AG09309 (cell line): ENCODE data around the gene THSD4.
"Not testable (repeated sequence)": the region's sequence is repeated elsewhere in the genome, so short reads cannot be mapped to it uniquely, and the experiment has no call there.

Source experiments
- DNase-seq: peaks from one replicate; pipeline ENCODE4 v3.0.0-alpha.2; 2010; ENCODE audit warnings: low read depth
- H3K4me3 ChIP-seq: 2 replicates; pipeline ENCODE4 v1.5.1; 2011; ENCODE audit warnings: mild to moderate bottlenecking, low read depth, low read length, moderate library complexity; ENCODE audit not compliant: control insufficient read depth
- CTCF ChIP-seq: IDR thresholded peaks from 2 replicates; pipeline ENCODE4 v1.5.1; 2011; ENCODE audit warnings: mild to moderate bottlenecking, low read depth, low read length, inconsistent platforms; ENCODE audit not compliant: insufficient read depth, control insufficient read depth; ENCODE audit errors: missing control alignments

THSD4 gene

GRCh38 chr15:71659730-71660067 lies 544.4 kb downstream of the THSD4 start:
- DNase-seq = no peak
- TF ChIP-seq CTCF = no peak
- H3K4me3 ChIP-seq = no peak overlapping the region

DNA sequence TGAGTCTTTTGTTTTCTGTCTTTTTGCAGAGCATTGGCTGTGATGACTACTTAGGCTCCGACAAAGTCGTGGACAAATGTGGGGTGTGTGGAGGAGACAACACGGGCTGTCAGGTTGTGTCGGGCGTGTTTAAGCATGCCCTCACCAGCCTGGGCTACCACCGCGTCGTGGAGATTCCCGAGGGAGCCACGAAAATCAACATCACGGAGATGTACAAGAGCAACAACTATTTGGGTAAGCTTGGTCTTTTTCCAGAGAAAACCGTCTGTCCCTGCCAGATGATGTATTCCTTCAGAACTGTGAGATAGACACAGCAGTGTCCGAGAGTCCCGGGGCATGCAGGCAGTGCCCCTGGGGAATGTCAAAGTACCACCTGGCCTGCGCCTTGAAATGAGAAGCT lies 545.2 kb downstream of the THSD4 start:
- H3K4me3 ChIP-seq = no peak overlapping the region
- no peak for DNase-seq
- TF ChIP-seq CTCF = no peak

DNA sequence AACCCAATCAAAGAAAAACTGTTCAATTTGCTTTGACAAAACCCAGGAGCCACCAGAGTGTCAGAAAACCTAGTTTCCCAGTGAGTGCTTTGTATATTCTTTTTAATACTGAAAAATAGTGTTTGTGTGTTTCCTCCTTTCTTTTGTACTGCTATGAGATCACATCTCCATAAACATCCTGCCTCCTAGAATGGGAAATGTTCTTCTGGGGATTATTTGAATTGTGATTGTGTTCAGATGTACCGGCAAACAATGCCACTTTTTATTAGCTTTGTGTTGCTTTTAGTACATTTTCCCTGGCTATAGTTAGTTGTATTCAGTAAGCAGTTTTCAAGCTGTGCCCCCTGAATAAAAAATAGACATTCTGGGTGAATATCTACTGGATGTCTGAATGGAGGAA lies 547.0 kb downstream of the THSD4 start:
- no peak overlapping the region for H3K4me3 ChIP-seq
- DNase-seq = no peak
- no peak for TF ChIP-seq CTCF

GRCh38 chr15:71664622-71665021 lies 549.4 kb downstream of the THSD4 start:
- no peak for DNase-seq
- TF ChIP-seq CTCF = no peak
- H3K4me3 ChIP-seq = no peak overlapping the region

GRCh38 chr15:71666763-71667620 lies 551.7 kb downstream of the THSD4 start:
- TF ChIP-seq CTCF = no peak
- DNase-seq = no peak
- no peak overlapping the region for H3K4me3 ChIP-seq

DNA sequence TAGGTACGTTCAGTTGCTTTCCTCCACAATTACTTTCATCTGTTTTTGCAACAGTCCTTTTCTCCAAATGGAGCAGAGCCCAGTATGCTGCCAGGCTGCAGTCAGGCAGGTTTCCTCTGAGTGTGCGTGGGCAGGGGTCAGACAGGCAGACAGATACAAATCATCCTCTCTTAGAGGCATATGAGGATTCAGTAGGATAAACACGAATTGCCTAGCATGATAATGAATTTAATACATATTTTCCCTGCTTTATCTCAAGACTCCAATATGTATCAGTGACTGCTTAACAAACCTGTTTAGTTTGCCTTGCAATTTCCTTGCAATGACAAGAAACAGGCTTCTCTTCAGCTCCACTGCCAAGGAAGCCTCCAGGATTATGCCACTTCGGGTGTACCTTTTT lies 554.4 kb downstream of the THSD4 start:
- no peak overlapping the region for H3K4me3 ChIP-seq
- TF ChIP-seq CTCF = no peak
- DNase-seq = no peak

- H3K4me3 ChIP-seq, DNase-seq: not testable (repeated sequence)
These were observed 555.0 kb downstream of the THSD4 start for GRCh38 chr15:71670222-71670621.
